ENCODE results near the gene SLC22A23.

The SLC22A23 gene

DNA sequence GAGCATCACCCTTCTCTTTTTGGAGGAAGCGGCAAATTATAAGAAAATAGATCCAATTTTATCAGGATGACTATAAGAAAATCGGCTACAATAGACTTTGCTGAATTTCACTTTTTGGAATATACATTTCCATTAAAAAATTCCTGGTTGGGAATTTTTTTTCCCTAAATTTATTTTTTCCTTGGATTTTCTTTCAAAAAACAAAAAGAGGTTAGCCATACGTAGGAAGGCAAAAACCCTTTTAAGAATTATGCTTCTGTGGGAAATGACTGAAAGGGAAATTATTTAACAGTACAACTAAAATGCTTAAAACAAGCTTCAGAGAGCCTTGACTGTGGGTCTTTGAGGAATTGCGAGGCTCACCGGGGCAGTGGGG, 86.9 kb downstream of the SLC22A23 start:
- no peak for DNase-seq (ENCODE audit: low spot score)

DNA sequence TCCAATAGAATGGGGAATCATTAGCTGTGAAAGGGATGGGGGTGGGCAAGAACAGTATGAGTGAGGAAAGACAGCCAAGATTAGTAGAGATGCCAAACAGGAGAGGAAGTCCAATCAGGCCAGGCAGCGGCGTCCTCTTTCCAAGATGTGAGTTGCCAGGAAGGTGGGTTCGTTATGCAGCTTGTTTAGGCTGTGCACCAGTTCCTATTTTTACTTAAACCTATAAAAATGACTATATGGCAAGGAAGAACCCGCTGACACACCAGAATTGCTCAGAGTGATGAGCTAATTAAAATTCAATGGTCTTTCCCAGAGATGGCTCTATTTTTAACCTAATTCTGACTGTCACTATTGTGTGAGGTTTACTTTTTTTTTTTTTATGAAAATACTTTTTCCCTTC, 88.2 kb downstream of the SLC22A23 start:
- DNase-seq (ENCODE audit: low spot score), result no peak

DNA sequence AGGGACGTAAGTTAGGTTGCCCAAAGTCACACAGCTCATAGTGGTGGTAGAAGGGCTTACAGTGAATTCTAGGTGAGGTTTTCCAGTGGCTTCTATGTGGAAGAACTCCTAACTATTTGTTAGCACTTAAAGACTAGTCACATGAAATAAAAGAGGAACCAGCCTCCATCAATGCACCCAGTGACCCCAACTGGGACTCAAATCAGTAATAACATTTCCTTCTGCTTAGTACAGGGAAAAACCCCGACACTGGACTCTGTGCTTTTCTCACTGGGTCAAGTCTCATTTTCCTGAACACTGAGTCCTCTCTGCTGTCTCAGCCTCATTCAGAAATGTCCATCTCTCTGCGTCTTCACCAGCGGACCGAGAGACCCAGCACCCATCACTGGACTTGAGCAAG, 89.2 kb downstream of the SLC22A23 start:
- no peak for DNase-seq (ENCODE audit: low spot score)

DNA sequence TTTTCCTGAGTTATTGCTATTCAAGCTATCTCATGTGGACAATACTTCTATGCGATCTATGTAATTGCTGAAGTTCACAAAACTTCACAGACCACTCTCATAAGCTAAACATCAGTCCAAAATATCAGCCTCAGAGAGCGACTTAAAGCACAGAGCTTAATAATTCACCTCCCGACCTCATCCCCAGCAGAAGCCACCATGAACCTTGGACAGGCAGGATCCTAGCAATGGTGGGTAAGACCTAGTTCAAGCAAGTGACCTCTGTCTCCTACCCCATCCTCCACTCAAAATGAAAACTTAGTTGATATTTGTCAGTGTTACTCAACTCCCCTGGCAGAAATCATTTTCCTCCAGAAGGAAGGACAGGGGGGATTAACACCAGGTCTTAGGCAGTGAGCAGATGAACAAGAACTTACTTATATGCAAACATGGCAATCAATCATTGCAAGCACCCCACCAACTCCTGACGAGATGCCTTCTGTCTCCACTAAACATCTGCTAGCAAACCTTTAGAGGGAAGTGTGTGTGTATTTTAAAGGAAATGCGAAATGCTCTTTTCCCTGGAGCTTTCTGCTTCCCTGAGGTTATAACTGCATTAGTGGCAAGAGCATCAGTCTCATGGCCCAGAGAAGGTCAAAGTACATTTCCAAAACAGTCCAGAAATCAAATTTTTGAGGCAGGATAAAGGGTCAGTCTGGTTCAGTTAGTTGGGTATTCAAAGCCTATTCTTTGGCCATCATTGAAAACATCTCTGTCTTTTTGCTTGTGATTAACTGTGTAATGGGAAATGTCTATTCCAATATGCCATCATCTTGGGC, 90.0 kb downstream of the SLC22A23 start:
- no peak for DNase-seq (ENCODE audit: low spot score)

DNA sequence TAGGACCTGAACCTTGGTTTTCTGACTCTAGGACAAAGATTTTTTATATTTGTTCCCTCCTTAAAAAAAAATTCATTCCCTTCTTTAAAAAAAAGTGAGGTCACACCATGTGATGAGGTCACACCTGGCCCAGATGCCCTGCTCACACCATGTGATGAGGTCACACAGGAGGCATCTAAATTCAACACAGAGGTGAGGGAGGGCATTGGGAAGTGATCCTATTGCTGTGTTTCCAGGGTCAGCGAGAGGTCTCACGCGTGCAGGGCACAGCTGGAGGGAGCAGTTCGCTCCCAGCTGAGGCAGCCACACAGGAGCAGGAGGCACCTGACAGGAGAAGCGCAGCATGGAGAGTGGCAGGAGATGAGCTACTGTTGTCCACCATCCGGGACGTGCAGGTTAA, 92.5 kb downstream of the SLC22A23 start:
- no peak for DNase-seq (ENCODE audit: low spot score)

DNA sequence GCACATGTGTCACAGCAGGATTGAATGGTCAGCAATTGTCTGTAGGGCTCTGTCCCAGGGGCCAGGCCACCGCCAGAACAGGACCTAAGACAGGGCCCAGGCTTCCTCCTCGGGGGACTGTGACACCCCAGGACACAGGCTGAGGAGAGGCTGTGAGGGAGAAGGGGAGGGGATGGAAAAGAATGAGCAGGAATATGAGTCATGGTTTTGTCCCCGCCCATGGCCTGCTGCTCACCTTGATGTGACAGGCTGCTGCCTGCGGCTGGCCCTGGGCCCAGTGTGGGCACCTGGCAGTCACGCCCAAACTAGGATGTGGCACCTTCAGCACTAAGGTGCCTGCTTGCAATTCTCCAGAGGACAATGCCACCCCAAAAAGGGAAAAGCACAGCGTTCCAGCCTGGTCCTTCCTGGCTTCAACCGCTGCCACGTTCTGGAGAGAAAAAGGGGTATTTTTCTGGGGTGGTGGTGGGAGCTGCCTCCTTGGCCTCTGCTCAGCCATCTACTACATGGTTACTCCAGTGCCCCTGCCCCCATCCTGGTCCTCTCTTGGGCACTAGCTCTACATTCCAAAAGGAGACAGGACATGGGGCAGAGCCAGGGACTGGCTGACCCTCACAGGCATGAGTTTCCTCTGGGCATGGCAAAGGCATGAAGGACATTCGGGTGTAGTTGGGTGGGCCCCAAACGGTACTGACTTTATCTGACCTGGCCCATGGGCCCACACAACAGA, 93.4 kb downstream of the SLC22A23 start:
- DNase-seq (ENCODE audit: low spot score), result no peak

DNA sequence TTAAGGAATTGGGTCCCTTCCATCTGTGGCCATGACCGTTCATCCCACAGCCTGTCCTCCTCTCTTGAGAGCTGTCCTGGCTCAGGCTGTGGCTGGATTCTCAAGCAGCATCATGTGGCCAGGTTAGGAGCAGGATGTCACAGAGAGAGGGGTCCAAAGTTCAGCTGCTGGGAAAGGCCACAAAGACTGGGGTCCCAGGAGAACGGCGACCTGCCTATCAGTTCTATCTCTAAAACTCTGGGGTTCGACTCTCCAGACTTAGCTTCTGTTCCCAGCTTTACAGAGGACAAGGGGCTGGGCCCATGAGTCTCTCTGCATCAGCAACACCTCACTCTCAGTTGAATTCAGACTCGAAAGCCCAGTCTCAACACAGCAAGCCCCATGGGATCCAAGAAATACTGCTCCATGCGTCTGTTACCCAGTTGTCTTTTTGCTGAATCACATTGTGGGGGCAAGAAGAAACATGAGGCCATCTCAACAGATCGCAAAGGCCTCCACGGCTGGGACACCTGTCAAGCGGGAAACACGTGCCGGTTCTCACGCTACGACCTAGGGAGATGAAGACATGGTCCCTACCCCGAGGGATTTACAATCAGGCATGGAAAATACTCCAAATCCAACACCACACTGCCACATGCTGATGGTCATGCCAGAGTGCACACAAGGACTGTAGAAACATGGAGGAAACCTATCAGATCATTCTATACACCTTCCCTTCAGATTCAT, 95.4 kb downstream of the SLC22A23 start:
- no peak for DNase-seq (ENCODE audit: low spot score)

DNA sequence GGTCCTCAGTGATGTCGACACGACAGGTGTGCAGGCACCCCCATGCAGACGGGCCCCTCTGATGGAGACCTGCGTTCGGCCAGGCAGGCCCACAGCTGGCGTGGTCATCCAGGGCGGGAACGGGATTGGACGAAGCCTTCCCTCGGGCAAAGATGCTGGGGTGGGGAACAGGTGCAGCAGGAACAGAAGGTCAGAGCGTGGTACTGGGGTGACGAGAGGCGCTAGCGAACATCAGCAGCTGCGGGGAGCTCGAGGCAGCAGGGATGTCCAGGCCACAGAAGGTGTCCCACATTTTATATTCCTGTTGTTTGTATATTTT, 96.2 kb downstream of the SLC22A23 start:
- DNase-seq (ENCODE audit: low spot score), result no peak

DNA sequence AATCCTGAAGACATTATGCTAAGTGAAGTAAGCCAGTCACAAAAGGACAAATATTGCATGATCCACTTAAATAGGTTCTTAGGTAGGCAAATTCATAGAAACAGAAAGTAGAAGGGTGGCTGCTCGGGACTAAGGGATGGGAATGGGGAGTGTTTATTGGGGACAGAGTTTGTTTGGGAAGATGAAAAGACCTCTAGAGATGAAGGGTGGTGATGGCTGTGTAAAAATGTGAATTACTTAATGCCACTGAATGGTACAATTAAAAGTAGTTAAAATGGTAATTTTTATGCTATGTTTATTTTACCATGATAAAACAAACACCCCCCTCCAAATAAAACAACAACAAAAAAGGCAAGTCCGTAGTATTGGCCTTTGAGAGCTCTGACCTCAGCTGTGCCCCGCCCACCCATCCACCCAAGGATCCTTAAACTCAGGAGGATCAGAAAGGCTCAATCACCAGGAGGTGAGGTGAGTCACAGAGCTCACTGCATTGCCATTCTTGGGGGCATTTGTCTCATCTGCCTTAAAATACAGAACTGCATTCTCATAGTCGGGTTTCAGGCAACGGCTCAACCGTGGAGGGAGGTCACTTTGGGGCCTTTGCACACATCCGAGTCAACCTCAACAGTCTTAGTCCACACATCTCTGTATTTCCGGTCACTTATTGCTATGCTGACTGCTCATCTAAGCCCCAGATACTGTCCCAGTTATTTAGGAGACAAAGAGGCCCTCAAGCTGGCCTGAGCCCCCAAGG, 96.7 kb downstream of the SLC22A23 start:
- no peak for DNase-seq (ENCODE audit: low spot score)

DNA sequence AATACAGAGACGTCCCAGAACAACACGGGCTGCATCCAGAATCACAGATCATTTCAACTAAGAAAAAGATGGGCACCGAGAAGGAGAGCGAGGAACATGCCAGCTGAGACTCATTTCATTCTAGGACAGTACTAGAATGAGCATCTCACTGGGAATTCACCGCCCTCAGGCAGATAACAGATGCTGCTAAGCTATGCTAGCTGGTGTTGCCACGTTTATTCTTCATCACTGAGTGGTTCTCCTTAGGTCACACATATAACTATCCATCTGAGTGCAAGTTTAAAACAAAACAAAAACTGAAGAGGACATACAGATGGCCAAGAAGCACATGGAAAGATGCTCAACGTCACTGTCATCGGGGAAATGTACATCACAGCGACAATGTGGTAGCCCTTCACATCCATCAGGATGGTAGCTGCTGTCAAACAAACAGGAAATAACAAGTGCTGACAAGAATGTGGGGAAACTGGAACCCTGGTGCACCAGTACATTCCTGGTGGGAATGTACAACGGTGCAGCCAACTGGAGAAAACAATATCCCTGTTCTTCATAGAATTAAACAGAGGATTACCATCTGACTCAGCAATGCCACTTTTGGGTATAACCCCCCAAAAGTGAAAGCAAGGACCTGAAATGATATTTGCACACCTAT, 97.6 kb downstream of the SLC22A23 start:
- no peak for DNase-seq (ENCODE audit: low spot score)

DNA sequence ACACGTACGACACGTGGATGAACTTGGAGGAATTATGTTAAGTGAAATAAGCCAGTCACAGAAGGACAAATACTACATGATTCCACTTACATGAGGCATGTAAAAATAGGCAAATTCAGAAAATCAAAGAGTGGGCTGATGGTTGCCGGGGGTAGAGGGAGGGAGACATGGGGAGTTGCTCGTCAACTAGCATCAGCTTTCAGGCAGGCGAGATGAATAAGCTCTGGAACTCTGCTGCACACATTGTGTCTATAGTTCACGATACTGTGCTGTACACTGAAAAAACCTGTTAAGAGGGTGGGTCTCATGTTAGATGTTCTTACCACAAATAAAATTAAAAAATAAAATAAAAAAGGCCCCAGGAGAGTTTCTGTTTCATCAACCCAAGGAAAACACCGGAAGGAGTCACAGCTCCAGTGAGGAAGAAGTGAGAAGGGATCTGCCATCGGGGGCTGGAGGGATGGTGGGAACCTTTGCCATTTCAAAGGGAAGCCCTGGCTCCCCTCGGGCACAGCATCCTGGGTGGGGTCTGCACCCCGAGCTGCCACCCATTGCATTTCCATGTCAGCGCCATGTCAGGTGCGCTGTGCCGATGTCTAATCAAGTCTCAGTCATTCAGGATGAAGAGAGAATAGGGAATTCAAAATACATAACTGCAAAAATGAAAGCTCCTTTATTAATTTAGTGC, 98.3 kb downstream of the SLC22A23 start:
- no peak for DNase-seq (ENCODE audit: low spot score)

DNA sequence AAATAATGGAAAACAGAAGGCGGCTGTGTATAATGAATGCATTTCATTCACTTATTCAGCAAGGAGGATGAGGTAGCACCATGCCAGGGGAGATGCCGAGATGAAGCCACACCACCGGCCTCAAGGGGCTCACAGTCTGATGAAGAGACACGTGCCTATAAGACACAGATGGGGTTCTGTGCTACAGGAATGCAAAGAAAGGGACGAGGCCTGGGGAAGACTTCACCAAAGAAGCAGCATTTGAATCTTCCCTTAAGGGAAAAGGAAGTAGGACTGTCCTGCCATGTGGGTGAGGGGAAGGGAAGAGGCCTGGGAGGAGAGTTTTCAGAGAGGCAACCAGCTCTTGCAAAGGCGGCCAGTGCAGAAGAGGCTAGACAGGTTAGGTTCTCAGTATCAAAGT, 99.2 kb downstream of the SLC22A23 start:
- DNase-seq (ENCODE audit: low spot score), result no peak

DNA sequence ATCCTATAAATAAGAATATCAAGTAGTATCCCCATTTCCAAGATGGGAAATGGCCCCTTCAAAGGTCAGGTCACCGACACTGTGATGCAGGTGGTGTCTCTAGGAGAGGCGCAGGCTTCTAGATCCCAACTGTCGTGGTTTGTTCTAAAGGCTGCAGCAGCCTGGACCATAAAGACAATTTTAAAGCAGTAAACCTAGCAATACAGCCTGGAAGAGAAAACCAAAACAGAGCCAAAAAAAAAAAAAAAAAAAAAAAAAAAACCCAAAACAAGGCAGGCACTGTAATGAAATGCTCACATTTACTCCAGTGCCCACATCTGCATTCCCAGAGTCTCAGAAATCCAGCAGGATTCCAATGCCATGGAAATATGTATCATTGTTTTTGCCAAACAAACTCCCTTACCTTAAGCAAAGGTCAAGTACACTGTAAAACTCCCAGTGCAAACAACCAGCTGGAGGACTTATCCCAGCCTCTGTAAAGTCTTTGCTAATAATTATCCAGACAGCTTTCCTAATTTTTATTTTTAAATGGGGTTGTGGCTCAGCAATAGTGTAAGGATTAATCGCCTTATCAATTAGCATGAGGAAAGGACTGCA, 99.9 kb downstream of the SLC22A23 start:
- no peak for DNase-seq (ENCODE audit: low spot score)

DNA sequence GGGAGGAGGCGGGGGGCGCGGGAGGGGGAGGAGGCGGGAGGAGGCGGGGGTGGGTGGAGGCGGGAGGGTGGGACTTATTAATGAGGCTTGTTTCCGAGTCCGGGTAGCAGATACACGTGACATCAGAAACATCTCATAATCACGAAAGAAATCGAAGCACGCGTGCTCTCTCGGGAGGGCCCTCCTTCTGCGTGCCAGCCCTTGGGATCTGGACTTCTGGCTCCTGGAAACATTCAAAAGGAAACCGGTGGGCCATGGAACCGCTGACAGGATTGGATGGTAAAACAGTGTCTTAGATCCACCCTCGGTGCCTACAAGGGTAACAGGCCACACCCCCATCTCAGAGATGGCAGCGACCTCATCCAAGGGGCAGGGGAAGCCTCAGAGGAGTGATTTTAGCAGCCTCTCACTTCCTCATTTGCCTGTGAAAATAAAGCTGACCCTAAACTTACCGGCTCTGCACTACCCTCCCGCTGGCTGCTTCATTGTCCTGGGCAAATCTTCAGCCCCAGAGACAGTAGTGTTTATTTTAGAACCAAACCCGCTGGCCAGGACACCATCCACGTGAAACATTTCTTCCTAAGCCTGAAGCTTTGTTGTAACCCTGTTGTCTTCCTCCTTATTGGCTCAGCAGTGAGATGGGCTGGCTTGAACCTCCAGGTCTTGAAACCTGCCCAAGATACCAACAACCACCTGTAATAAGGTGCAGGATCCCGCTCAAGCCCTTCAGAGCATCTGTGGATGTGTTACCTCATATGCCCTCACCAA, 100.6 kb downstream of the SLC22A23 start:
- peak; percentile 87 for DNase-seq (ENCODE audit: low spot score)

DNA sequence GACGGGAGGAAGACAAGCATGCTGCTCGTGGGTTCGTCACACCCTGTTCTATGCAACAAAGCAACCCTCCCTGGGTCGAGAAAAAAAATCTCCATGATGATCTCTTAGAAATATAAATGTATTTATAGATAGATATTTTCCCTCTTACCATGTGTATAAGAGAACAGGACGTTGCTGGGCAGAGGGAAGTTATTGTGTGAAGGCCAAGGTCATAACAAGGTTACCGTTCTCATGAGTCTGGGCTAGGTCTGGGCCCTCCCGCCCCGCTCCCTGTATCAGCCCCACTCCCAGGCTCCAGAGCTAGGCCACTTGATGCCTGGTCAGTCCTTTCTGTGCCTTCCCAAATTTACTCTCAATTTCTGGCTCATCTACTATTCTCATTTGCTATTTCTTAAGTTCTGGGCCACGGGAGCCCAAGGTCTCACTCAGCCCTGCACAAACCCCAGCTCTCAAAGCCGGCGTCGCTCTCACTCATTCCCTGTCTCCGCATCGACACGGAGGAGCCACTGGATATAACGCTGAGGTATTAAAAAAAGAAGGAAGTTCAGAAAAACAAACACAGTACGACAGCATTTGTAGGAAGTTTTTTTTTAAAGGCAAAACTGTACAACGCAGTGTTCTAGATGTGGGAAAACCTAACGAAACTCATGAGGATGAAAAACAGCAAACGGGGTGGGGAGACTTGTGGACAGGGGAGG, 101.3 kb downstream of the SLC22A23 start:
- DNase-seq (ENCODE audit: low spot score), result peak; percentile 21

DNA sequence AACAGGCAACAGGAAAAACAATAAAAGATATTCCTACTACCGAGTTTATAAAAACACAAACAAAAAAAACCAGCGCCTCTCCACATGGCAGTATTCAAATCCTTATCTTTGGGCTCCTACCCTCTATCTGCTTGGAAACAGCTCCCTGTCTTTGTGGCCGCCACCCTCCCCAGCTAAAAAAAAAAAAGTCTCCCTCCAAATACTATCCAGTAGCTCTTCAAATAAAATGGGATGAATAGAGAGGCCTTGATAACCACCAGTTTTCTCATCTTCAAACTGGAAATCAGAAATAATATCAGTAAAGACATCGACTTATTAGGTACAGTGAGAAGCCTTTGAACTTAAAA, 101.9 kb downstream of the SLC22A23 start:
- no peak for DNase-seq (ENCODE audit: low spot score)

DNA sequence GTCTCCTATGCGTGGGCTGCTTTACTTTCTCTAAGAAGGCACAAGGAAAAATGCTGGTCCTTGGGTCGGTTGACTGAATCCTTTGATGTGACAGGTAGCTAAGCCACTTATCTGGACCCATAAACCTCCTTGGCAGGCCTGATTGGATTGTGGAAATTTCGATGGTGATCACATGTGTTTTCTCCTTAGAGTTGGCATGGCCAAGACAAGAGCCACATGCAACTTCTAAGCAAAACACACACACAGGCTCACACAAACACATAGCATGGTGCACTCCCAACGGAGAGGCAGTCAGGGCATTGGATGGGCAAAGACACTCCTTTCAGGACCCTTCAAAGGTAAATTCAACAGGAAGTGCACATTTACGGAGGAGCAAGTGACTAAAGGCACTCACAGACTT, 102.9 kb downstream of the SLC22A23 start:
- no peak for DNase-seq (ENCODE audit: low spot score)

DNA sequence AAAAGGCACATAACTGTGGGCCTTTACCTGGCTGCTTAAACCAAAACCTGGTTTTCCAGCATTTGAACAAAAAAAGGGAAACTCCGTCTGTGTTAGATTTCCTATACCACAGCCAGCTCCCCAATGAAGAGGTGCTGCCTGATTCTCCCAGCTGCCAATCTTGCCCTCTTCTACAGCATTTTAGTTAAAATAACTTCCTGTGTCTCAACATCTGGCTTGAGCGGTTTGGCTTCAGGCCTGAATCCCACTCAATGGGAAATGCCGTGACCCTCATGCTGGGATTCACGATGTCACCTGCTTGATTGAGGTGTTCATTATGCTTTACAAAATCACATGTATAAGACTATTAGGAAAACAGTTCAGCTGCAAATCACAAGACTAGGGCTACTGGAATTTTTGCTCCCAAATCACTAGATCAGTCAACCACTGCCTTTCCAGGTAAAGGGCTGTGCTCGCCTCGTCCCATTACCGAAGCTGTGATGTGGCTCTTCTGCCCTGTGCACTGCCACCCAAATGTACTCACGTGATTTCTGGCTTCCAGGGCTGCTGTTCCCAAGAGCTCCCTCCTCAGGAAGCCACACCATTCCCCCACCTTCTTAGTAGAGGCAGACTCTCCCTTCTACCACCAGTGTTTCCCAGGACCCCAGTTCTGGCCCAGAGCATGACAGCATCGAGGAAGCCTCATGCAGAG, 103.5 kb downstream of the SLC22A23 start:
- no peak for DNase-seq (ENCODE audit: low spot score)

DNA sequence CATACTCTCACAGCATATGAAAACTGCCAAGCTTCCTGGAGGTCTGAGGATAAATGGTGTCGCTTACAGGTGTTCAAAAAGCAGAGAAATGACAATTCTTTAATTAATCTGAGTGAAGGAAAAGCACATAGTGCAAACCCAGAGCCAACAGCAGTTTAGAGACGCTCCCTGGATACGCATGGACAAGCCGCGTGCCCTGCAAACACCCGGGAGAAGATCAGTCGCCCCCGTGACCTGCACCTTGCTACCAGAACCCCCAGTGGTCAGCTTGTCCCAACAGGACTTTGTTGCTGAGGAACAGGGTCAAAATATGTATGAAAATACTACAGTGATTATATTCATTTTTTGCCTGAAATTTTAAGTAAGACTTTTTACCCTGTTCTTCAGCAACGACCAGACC, 104.2 kb downstream of the SLC22A23 start:
- DNase-seq (ENCODE audit: low spot score), result peak; percentile 25
